ENCODE results near the gene SLC35E3.

Gene SLC35E3

DNA sequence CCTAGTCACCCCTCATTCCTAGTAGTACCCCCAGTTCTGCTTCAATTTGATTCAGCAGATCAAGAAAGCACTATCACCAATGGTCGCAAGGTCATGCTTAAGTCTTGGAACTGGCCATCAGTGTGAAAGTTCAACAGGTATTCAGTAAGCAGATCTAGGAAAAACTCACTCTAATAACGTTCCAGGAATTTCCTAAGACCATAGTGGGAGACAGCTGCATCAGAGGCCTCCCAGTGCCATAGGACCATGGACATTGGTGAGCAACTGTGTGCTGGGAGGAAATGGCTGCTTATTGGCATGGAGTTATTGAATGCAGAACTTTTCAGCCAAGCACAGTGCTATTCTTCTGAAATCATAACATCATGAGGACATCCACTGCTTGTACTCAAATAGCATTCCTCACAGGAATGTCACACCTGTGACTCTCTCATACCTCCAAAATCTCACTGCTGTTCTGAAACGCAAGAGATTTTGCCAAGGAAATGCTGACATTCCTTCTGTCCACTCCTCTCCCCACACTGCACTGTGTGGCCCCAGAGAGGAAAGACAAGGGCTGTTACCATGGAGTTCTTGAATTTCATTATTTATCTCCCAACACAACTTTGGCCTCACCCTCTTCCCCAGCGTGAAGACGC is 31.1 kb downstream of the SLC35E3 start:
- TF ChIP-seq CTCF (IDR thresholded peaks at IDR 0.05; ENCODE audit: low read length, missing control alignments) = no peak
- H3K4me3 ChIP-seq (replicated peaks; ENCODE audit: low read depth, low read length) = no peak overlapping the region
- DNase-seq (ENCODE audit: low read depth) = peak; percentile 5

GRCh38 chr12:68779280-68779679 is 33.3 kb downstream of the SLC35E3 start:
- no peak for TF ChIP-seq CTCF (IDR thresholded peaks at IDR 0.05; ENCODE audit: low read length, missing control alignments)
- no peak overlapping the region for H3K4me3 ChIP-seq (replicated peaks; ENCODE audit: low read depth, low read length)
- DNase-seq (ENCODE audit: low read depth) = no peak

GRCh38 chr12:68780731-68781130 is 34.8 kb downstream of the SLC35E3 start:
- TF ChIP-seq CTCF (IDR thresholded peaks at IDR 0.05; ENCODE audit: low read length, missing control alignments) = no peak
- peak; percentile 10 for DNase-seq (ENCODE audit: low read depth)

DNA sequence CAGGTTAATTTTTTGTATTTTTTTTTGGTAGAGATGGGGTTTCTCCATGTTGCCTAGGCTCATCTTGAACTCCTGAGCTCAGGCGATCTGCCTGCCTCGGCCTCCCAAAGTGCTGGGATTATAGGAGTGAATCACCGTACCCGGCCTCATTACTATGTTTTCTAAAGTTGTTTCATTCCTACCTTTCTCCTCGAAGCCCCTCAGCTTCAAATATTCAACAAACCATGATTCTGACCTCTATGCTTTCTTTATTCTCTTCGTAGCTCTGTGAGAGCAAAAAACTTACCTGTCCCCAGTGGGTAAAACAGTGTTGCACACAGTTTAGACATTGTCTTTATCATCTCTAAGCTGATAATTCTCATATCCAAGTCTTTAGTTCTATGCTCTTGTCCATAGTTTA is 35.8 kb downstream of the SLC35E3 start:
- no peak for DNase-seq (ENCODE audit: low read depth)
- no peak overlapping the region for H3K4me3 ChIP-seq (replicated peaks; ENCODE audit: low read depth, low read length)
- no peak for TF ChIP-seq CTCF (IDR thresholded peaks at IDR 0.05; ENCODE audit: low read length, missing control alignments)

More at GRCh38 chr12:68780731-68781130, 34.8 kb downstream of the SLC35E3 start:
- H3K4me3 ChIP-seq (replicated peaks; ENCODE audit: low read depth, low read length) = no peak overlapping the region

DNA sequence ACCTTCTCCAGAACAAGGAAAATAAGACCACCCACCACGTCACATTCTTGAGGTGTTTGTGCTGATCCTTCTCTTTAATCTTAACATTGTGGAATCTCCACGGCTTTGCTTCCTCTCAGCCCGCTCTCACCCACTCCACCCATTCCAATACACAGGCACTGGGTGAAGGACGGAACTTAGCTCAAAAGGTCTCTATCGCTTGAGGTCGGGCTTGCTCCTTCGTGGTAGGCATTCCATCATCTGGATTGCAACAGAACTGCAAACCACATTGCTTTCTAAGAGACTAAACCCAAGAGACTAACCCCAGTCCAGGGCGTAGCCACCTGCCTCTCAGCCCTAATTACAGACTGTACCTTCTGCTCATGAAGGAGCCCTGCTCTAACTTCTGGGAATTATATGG is 38.0 kb downstream of the SLC35E3 start:
- no peak overlapping the region for H3K4me3 ChIP-seq (replicated peaks; ENCODE audit: low read depth, low read length)
- DNase-seq (ENCODE audit: low read depth) = peak; percentile 29
- no peak for TF ChIP-seq CTCF (IDR thresholded peaks at IDR 0.05; ENCODE audit: low read length, missing control alignments)

DNA sequence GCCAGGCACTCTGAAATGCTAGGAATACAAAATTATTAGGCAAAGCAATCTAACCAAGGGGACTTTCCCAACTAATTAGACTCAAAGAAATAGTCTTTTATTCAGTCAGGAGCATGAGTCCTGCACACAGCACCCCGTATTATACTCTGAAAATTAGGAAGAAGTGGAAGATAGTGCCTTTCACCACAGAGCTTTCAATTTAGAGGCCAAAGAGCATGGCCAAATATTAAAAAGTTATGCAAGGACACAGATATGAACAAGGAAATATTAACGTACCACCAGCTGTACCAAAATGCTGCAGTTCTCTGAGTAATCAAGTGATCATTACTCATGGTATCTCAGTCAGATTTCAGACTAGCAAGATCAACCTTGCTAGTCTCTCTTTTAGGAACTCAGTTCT is 39.4 kb downstream of the SLC35E3 start:
- no peak for TF ChIP-seq CTCF (IDR thresholded peaks at IDR 0.05; ENCODE audit: low read length, missing control alignments)
- peak; percentile 46 for DNase-seq (ENCODE audit: low read depth)

GRCh38 chr12:68785823-68786222 is 39.8 kb downstream of the SLC35E3 start:
- no peak overlapping the region for H3K4me3 ChIP-seq (replicated peaks; ENCODE audit: low read depth, low read length)
- TF ChIP-seq CTCF (IDR thresholded peaks at IDR 0.05; ENCODE audit: low read length, missing control alignments) = no peak
- no peak for DNase-seq (ENCODE audit: low read depth)

More for the DNA sequence above, 39.4 kb downstream of the SLC35E3 start:
- H3K4me3 ChIP-seq (replicated peaks; ENCODE audit: low read depth, low read length) = no peak overlapping the region
